GM21529 (cell line): ENCODE measurements around the gene GUCA1A.
A peak's percentile ranks its signal among the peaks of the same experiment; 100 is the strongest.
"Not testable (repeated sequence)": the region's sequence is repeated elsewhere in the genome, so short reads cannot be mapped to it uniquely, and the experiment has no call there.

Source experiments
- ATAC-seq: cut with Tn5 transposase; IDR thresholded peaks from one replicate; pipeline ENCODE4 v1.9.1; 2021; ENCODE audit not compliant: unreplicated experiment

Gene GUCA1A

GRCh38 chr6:42202131-42202915 is 29.2 kb downstream of the GUCA1A start:
- not testable (repeated sequence) for ATAC-seq

- ATAC-seq: no peak
Measured at GRCh38 chr6:42203183-42203582, 30.0 kb downstream of the GUCA1A start.

DNA sequence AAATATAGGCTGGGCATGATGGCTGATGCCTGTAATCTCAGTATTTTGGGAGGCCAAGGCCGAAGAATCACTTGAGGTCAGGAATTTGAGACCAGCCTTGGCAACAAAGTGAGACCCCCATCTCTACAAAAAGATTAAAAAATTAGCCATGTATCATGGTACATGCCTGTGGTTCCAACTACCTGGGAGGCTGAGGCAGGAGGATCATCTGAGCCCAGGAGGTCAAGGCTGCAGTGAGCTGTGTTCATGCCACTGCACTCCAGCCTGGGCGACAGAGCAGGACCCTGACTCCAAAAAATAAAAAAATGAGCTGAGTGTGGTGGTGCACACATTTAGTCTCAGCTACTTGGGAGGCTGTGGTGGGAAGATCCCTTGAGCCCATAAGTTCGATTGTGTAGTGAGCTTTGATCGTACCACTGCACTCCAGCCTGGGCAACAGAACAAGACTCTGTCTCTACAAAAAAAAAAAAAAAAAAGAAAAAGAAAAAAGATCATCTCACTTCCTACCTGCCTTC is 31.7 kb downstream of the GUCA1A start:
- ATAC-seq: no peak

GRCh38 chr6:42207559-42207958 is 34.4 kb downstream of the GUCA1A start:
- ATAC-seq: not testable (repeated sequence)

GRCh38 chr6:42210551-42210950 is 37.4 kb downstream of the GUCA1A start:
- no peak for ATAC-seq

GRCh38 chr6:42211726-42212125 is 38.6 kb downstream of the GUCA1A start:
- peak; percentile 56 for ATAC-seq

- no peak for ATAC-seq
Measured at GRCh38 chr6:42212442-42212841, 39.3 kb downstream of the GUCA1A start.

GRCh38 chr6:42216495-42216894 is 43.3 kb downstream of the GUCA1A start:
- not testable (repeated sequence) for ATAC-seq

GRCh38 chr6:42217157-42217518 is 44.0 kb downstream of the GUCA1A start:
- no peak for ATAC-seq

- peak; percentile 93 for ATAC-seq
Measured at GRCh38 chr6:42217519-42218367, 44.6 kb downstream of the GUCA1A start, which contains the start of gene MRPS10. MRPS10 (minus strand) TSS chr6:42217861; CDS start chr6:42217849, 12 bp downstream.

GRCh38 chr6:42220807-42221206 is 47.6 kb downstream of the GUCA1A start:
- ATAC-seq: no peak

- ATAC-seq: no peak
Measured at GRCh38 chr6:42221546-42221945, 48.4 kb downstream of the GUCA1A start.

- ATAC-seq: no peak
Measured at GRCh38 chr6:42222448-42222847, 49.3 kb downstream of the GUCA1A start.

DNA sequence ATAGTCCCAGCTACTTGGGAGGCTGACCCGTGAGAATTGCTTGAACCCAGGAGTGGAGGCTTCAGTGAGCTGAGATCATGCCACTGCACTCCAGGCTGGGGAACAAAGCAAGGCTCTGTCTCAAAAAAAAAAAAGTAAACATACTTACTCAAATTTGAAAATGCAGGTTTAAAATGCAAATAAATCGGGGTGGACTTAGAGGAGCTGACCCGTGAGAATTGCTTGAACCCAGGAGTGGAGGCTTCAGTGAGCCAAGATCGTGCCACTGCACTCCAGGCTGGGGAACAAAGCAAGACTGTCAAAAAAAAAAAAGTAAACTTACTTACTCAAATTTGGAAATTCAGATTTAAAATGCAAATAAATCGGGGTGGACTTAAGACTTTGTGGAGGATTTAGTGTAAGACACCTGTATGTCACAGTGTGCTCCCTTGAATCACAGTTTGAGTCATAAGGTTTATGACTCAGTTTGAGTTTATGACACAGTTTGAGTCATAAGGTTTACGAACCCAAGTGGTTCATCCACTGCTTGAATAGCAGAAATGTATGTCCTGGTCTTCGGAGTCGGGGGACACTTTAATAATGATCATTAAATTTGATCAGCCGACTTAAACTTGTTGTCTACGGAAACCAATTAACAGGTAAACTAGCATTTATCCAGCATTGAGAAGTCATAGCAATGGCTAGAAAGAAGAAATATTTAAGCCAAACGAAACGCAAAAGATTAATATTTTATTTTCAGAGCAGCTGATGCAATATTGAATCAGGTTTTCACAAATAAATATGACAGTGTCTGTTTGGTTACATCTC is 51.3 kb downstream of the GUCA1A start:
- peak; percentile 94 for ATAC-seq

DNA sequence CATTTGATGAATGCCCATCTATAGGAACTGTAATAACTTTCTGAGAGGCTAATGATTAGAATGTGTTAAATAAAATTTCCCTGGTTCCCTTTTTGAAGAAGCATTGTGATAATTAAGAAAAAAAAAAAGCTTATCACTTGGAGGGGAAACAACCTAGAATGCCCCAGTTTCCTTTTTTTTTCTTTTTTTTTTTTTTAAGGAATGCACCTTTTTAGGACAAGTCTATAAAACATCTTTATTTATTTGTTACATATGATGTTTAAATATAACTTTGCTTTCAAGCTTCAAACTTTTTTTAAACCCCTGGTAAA is 51.8 kb downstream of the GUCA1A start:
- no peak for ATAC-seq

DNA sequence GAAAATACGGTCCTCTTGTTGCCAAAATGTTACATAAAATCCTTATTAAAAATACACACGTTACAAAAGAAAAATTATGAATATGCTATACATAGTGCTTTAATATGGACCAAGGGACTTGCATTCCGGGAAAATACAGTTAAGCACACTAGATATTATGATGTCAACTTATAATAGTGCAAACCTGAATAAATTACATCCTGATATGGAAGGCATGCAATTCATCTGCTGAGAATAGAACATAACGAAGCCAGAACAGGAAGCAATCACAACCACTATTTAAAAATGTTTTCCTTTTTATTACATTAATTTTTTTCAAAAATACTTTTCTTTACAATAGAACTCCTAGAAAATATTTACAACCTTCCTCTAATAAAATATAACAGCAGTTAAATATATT is 52.3 kb downstream of the GUCA1A start:
- no peak for ATAC-seq

- no peak for ATAC-seq
Measured at GRCh38 chr6:42226161-42226611, 53.0 kb downstream of the GUCA1A start.

DNA sequence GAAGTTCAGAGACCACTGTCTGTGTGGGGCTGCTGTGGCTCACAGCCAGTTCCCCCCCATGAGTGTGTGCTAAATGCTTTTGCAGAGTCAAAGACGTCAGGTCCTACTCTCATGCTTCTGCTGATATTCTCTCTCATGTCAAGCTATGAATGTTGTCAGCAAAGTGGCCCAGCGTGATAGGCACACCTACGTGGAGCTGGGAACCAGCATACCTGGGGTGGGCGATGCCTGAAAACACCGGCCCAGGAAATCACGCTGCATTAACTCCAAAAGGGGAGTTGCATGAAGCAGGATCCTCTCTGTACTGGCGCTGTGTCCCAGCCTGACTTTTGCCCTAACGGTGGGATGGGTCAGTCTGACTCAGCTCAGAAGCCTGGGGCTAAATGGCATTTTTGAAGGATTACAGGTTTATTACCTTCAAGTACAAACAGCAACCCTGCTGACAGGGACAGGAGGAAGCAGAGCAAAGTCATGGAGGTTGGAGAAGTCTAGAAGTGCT is 53.5 kb downstream of the GUCA1A start:
- ATAC-seq: no peak

GRCh38 chr6:42227173-42227850 is 54.1 kb downstream of the GUCA1A start:
- ATAC-seq: no peak

DNA sequence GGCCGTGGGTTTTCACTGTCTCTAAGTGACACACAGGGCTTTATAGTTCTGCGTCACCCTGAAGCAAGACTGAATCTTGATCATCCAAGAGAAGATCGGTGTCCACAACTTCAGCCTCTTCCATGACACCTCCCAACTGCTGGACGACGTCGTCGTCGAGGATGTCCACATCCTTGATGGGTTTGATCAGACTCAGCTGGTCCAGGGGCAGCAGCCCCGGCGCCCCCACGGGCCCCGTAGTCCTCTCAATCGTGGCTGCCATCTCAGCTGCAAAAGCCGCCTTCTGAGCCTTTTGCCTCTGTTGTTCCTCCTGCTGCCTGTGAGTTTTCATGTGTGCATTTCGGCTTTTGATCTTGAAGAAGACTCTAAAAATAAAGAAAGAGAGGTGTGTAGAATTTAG is 55.1 kb downstream of the GUCA1A start:
- ATAC-seq: no peak
